OCI-LY3 (cell line): ENCODE results near the gene RAMP1.

ENCODE experiments used
- H2AFZ ChIP-seq: fragments of 200-600, 300-600 bp; shearing (Covaris generic); 2 replicates; pipeline ENCODE4 v1.6.0; 2014; ENCODE audit warnings: antibody characterized with exemption, low read depth, low read length
- H3K27ac ChIP-seq: fragments of 200-600, 300-600 bp; sonication (generic); 2 replicates; pipeline ENCODE4 v1.5.1; 2014; ENCODE audit warnings: mild to moderate bottlenecking, low read length, moderate library complexity, mixed read lengths
- H3K27me3 ChIP-seq: fragments of 200-600, 300-600 bp; sonication (generic); 2 replicates; pipeline ENCODE4 v1.6.1; 2014; ENCODE audit warnings: low read depth, low read length, mixed read lengths
- H3K36me3 ChIP-seq: fragments of 200-600, 300-600 bp; sonication (generic); replicated peaks from 2 replicates; pipeline ENCODE3; 2014; ENCODE audit warnings: low read depth, low read length, mixed read lengths
- H3K4me1 ChIP-seq: fragments of 300-600, 200-600 bp; sonication (generic); 2 replicates; pipeline ENCODE4 v1.6.1; 2014; ENCODE audit warnings: low read length, mixed read lengths
- H3K4me2 ChIP-seq: fragments of 200-600, 300-600 bp; sonication (generic); 2 replicates; pipeline ENCODE4 v1.6.1; 2014; ENCODE audit warnings: low read length, mixed read lengths
- H3K4me3 ChIP-seq: fragments of 300-600, 200-600 bp; sonication (generic); 2 replicates; pipeline ENCODE4 v1.5.1; 2014; ENCODE audit warnings: antibody characterized with exemption, mild to moderate bottlenecking, low read length, moderate library complexity
- H3K79me2 ChIP-seq: fragments of 300-600, 200-600 bp; shearing (Covaris generic); 2 replicates; pipeline ENCODE4 v1.6.1; 2014; ENCODE audit warnings: mild to moderate bottlenecking, low read length, mixed read lengths
- H3K9ac ChIP-seq: fragments of 300-600, 200-600 bp; shearing (Covaris generic); 2 replicates; pipeline ENCODE4 v1.6.0; 2014; ENCODE audit warnings: mild to moderate bottlenecking, low read length, moderate library complexity
- H3K9me3 ChIP-seq: fragments of 200-600, 300-600 bp; shearing (Covaris generic); 2 replicates; pipeline ENCODE4 v1.6.1; 2014; ENCODE audit warnings: low read length, mixed read lengths; ENCODE audit not compliant: insufficient read depth
- H4K20me1 ChIP-seq: fragments of 200-600, 300-600 bp; sonication (generic); 2 replicates; pipeline ENCODE4 v1.6.1; 2016; ENCODE audit warnings: low read length, mixed read lengths; ENCODE audit not compliant: insufficient read depth
- CTCF ChIP-seq: fragments of 200-600, 300-600 bp; sonication (generic); IDR thresholded peaks from 2 replicates; pipeline ENCODE4 v1.5.1; 2014; ENCODE audit warnings: antibody characterized with exemption, low read length, low read depth
- EZH2phosphoT487 ChIP-seq: fragments of 200-600 bp; shearing (Covaris generic); IDR thresholded peaks from 2 replicates; pipeline ENCODE4 v1.6.1; 2018; ENCODE audit warnings: antibody characterized with exemption, mixed run types, low read depth

Gene RAMP1

GRCh38 chr2:237879058-237879430 is 19.6 kb downstream of the RAMP1 start:
- H3K27ac ChIP-seq = no peak overlapping the region
- H2AFZ ChIP-seq = no peak overlapping the region
- no peak overlapping the region for H3K4me2 ChIP-seq
- no peaks in the 10 kb centered on the region for H3K4me1 ChIP-seq
- TF ChIP-seq EZH2phosphoT487 (no peak), CTCF (no peak)
- H3K36me3 ChIP-seq = no peaks in the 10 kb centered on the region
- H3K9me3 ChIP-seq = no peaks in the 10 kb centered on the region
- no peak overlapping the region for H3K4me3 ChIP-seq
- H4K20me1 ChIP-seq = no peaks in the 10 kb centered on the region
- no peaks in the 10 kb centered on the region for H3K27me3 ChIP-seq
- no peaks in the 10 kb centered on the region for H3K79me2 ChIP-seq
- H3K9ac ChIP-seq = no peak overlapping the region

GRCh38 chr2:237879991-237880560 is 20.7 kb downstream of the RAMP1 start:
- Histone ChIP-seq H3K27me3 (no peaks in the 10 kb centered on the region), H3K9me3 (no peaks in the 10 kb centered on the region), H3K79me2 (no peaks in the 10 kb centered on the region), H3K9ac (no peak overlapping the region), H3K4me1 (peaks cover 5% of the 10 kb centered on the region), H2AFZ (no peak overlapping the region), H3K4me2 (no peak overlapping the region), H3K27ac (no peak overlapping the region), H3K4me3 (no peak overlapping the region), H3K36me3 (no peaks in the 10 kb centered on the region), H4K20me1 (no peaks in the 10 kb centered on the region)
- TF ChIP-seq EZH2phosphoT487 = no peak
- no peak for TF ChIP-seq CTCF

GRCh38 chr2:237882510-237883481 is 23.4 kb downstream of the RAMP1 start:
- no peak overlapping the region for H2AFZ ChIP-seq
- H3K27ac ChIP-seq = no peak overlapping the region
- no peak overlapping the region for H3K9ac ChIP-seq
- no peak overlapping the region for H3K4me2 ChIP-seq
- H3K27me3 ChIP-seq = no peaks in the 10 kb centered on the region
- no peaks in the 10 kb centered on the region for H4K20me1 ChIP-seq
- no peaks in the 10 kb centered on the region for H3K79me2 ChIP-seq
- peaks cover 32% of the 10 kb centered on the region for H3K4me1 ChIP-seq
- H3K36me3 ChIP-seq = no peaks in the 10 kb centered on the region
- TF ChIP-seq EZH2phosphoT487 = no peak
- TF ChIP-seq CTCF = no peak
- H3K4me3 ChIP-seq = no peak overlapping the region
- no peaks in the 10 kb centered on the region for H3K9me3 ChIP-seq

GRCh38 chr2:237883951-237884446 is 24.6 kb downstream of the RAMP1 start:
- Histone ChIP-seq H3K4me1 (peaks cover 44% of the 10 kb centered on the region), H3K27me3 (no peaks in the 10 kb centered on the region), H3K36me3 (no peaks in the 10 kb centered on the region), H3K79me2 (no peaks in the 10 kb centered on the region), H2AFZ (no peak overlapping the region), H4K20me1 (no peaks in the 10 kb centered on the region), H3K4me2 (no peak overlapping the region), H3K9me3 (no peaks in the 10 kb centered on the region), H3K9ac (no peak overlapping the region), H3K4me3 (no peak overlapping the region), H3K27ac (no peak overlapping the region)
- TF ChIP-seq EZH2phosphoT487 (no peak), CTCF (no peak)
